A673 (cell line): ENCODE data around the gene RSRC1. TPM values are rescaled to one million over a fixed set of nuclear protein-coding genes. Genes with fewer than 3 reads are reported as not detected.

Experiments
- BruUV-seq: library from RNA; stranded (reverse); fragments of 400-500 nt; replicated peaks from 2 replicates; lab custom pipeline; 2021; lab: Mats Ljungman, UMichigan
- CTCF ChIA-PET: fragments of 300-600 bp; sonication (Branson Sonifier 250); formaldehyde crosslinking; loops from one replicate; lab custom pipeline; 2022; ENCODE audit warnings: antibody characterized with exemption; lab: Charles Lee
- POLR2A ChIA-PET: fragments of 300-600 bp; sonication (Branson Sonifier 250); formaldehyde crosslinking; loops from one replicate; lab custom pipeline; 2022; ENCODE audit warnings: antibody characterized with exemption; ENCODE audit not compliant: low non-redundant PET; lab: Charles Lee
- DNase-seq: peaks from one replicate; pipeline ENCODE4 v3.0.0-alpha.2; 2015; ENCODE audit warnings: low spot score
- H3K27ac ChIP-seq: fragments of 200-600 bp; sonication (generic); 2 replicates; pipeline ENCODE4 v1.5.1; 2016; ENCODE audit warnings: mixed run types, low read depth, mild to moderate bottlenecking, mixed read lengths, antibody characterized with exemption, low read length; ENCODE audit not compliant: poor library complexity, severe bottlenecking
- H3K27me3 ChIP-seq: fragments of 200-600 bp; sonication (generic); replicated peaks from 2 replicates; pipeline ENCODE4 v1.6.1; 2017; ENCODE audit warnings: mixed run types, low read depth, mild to moderate bottlenecking, mixed read lengths, antibody characterized with exemption, low read length; ENCODE audit not compliant: insufficient read depth, poor library complexity
- H3K36me3 ChIP-seq: fragments of 200-600 bp; sonication (generic); 2 replicates; pipeline ENCODE4 v1.6.1; 2016; ENCODE audit warnings: mixed run types, mild to moderate bottlenecking, mixed read lengths, antibody characterized with exemption, low read length; ENCODE audit not compliant: insufficient read depth, poor library complexity, severe bottlenecking
- H3K4me1 ChIP-seq: fragments of 200-600 bp; sonication (generic); 2 replicates; pipeline ENCODE4 v1.6.1; 2017; ENCODE audit warnings: mixed run types, mild to moderate bottlenecking, mixed read lengths, antibody characterized with exemption, low read length; ENCODE audit not compliant: insufficient read depth, poor library complexity, severe bottlenecking
- H3K4me3 ChIP-seq: fragments of 200-600 bp; sonication (generic); 2 replicates; pipeline ENCODE4 v1.5.1; 2016; ENCODE audit warnings: low read depth, mixed run types, mild to moderate bottlenecking, mixed read lengths, low read length; ENCODE audit not compliant: poor library complexity, severe bottlenecking
- H3K9me3 ChIP-seq: fragments of 200-600 bp; sonication (generic); 2 replicates; pipeline ENCODE4 v1.6.1; 2016; ENCODE audit warnings: mixed run types, low read depth, mild to moderate bottlenecking, mixed read lengths, antibody characterized with exemption, low read length; ENCODE audit not compliant: poor library complexity, severe bottlenecking
- CTCF ChIP-seq: fragments of 300-800, 200-600 bp; sonication (generic); conservative IDR thresholded peaks from 2 replicates; pipeline ENCODE4 v1.5.1; 2017; ENCODE audit warnings: low read depth, mild to moderate bottlenecking, antibody characterized with exemption, low read length, moderate library complexity, mixed read lengths
- EZH2 ChIP-seq: fragments of 200-600 bp; sonication (generic); IDR thresholded peaks from 2 replicates; pipeline ENCODE4 v1.6.1; 2017; ENCODE audit warnings: borderline replicate concordance, low read depth, mild to moderate bottlenecking, mixed read lengths, antibody characterized with exemption, low read length; ENCODE audit not compliant: poor library complexity, severe bottlenecking
- intact Hi-C: fragments of 100-400 bp; cut with micrococcal nuclease; formaldehyde crosslinking; loops from one replicate; pipeline ENCODE4 v1.10.0; 2022; ENCODE audit not compliant: unreplicated experiment
- total RNA-seq: library from RNA; stranded (reverse); gene quantifications from 2 replicates; pipeline ENCODE4 v1.2.3, GENCODE V29; 2021

RSRC1 gene
- total RNA-seq, 1 experiment from 2014 or later: 59.4 TPM

- no peak overlapping the region for H3K27ac ChIP-seq
- BruUV-seq: no TSS peak
- H3K27me3 ChIP-seq: no peaks in the 10 kb centered on the region
- intact Hi-C loops: no loop called here
- no peak overlapping the region for H3K4me3 ChIP-seq
- POLR2A ChIA-PET: no interaction called here
- no peaks in the 10 kb centered on the region for H3K9me3 ChIP-seq
- no peaks in the 10 kb centered on the region for H3K4me1 ChIP-seq
- no peak for DNase-seq
- CTCF ChIA-PET: interaction anchor here (0.7 kb wide), 1 partner anchor 993 kb away, joined by 16 read pairs; no protein-coding TSS in a partner anchor
- H3K36me3 ChIP-seq: no peaks in the 10 kb centered on the region
- TF ChIP-seq CTCF (no peak), EZH2 (no peak)
Observed at GRCh38 chr3:158565076-158565475, 455.2 kb downstream of the RSRC1 start.

DNA sequence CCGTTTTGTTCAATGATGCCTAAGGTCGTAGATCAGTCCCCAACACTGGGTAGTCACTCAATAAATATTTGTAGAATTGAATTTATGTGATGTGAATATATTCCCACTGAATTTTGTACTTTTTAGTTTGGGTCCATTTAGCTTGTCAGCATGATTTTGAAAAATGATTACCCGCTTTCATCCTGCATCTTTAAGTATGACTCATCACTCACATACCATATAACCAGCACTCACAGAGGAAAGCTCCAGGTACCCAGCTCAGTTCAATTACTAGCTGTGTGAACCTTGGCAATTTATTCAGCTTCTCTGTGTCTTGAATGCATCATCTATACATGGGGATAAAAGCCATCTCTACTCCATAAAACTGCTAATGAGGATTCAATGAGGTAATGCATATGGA, 458.9 kb downstream of the RSRC1 start:
- BruUV-seq: no TSS peak
- no peak overlapping the region for H3K27ac ChIP-seq
- H3K4me3 ChIP-seq: no peak overlapping the region
- H3K36me3 ChIP-seq: no peaks in the 10 kb centered on the region
- no peaks in the 10 kb centered on the region for H3K9me3 ChIP-seq
- ChIA-PET POLR2A (no interaction called here), CTCF (no interaction called here)
- TF ChIP-seq EZH2: no peak
- no peak for TF ChIP-seq CTCF
- DNase-seq: no peak
- peaks cover 5% of the 10 kb centered on the region for H3K4me1 ChIP-seq
- no peaks in the 10 kb centered on the region for H3K27me3 ChIP-seq
- intact Hi-C loops: no loop called here

DNA sequence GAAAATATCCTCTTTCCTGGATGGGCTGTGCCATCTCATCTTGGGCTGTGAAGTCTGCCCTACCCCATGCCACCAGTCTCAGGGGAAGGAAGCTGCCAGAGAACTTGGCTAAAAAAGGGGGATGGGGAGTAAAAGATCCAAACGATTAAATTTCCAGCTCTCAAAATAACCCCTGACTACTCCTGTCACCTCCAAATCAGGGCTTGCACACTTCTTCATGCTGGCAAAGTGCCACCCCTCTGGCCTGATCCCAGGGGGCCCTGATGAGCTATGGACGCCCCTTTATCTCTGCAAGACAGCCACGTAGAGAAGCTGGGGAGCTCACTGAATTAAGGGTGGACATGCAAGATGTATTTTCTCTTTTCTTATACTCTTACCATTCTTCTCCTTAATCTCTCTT, 459.9 kb downstream of the RSRC1 start:
- CTCF ChIA-PET: no interaction called here
- no TSS peak for BruUV-seq
- Histone ChIP-seq H3K9me3 (no peaks in the 10 kb centered on the region), H3K36me3 (no peaks in the 10 kb centered on the region), H3K27ac (no peak overlapping the region), H3K27me3 (no peaks in the 10 kb centered on the region), H3K4me1 (peaks cover 5% of the 10 kb centered on the region), H3K4me3 (no peak overlapping the region)
- no peak for DNase-seq
- TF ChIP-seq EZH2 (no peak), CTCF (no peak)
- intact Hi-C loops: no loop called here
- POLR2A ChIA-PET: no interaction called here
